Measurements from ENCODE around the gene MTSS2.

GRCh38 chr16:70684146-70685060 lies 1.4 kb downstream of the MTSS2 start:
- no peak for TF ChIP-seq CTCF (IDR thresholded peaks at IDR 0.05)
- TF ChIP-seq POLR2AphosphoS5 (IDR thresholded peaks at IDR 0.05), result no peak
- TF ChIP-seq POLR2A (IDR thresholded peaks at IDR 0.05; ENCODE audit: low read depth), result no peak

Measured in esophagus muscularis mucosa (tissue), 3 donors.